Measurements from ENCODE around the gene PUS7L. TPM values are rescaled to one million over a fixed set of nuclear protein-coding genes. Genes with fewer than 3 reads are reported as not detected.

Gene PUS7L
- total and polyA plus RNA-seq, 2 of the 13 experiments (the other 11 are each of a cell fraction or from before 2014, with no cell fraction given), result 6.5 to 37.6 TPM

GRCh38 chr12:43733687-43734086 lies 24.9 kb downstream of the PUS7L start (continued):
- TF ChIP-seq ZEB1 (IDR thresholded peaks at IDR 0.05; ENCODE audit: insufficient replicate concordance, low read depth) (no peak), ZFYVE20 (CRISPR knock-in tag; IDR thresholded peaks at IDR 0.05; ENCODE audit: borderline replicate concordance, low read depth) (no peak), ZNF160 (CRISPR knock-in tag; IDR thresholded peaks at IDR 0.05) (no peak), NBN (conservative IDR thresholded peaks at IDR 0.05) (no peak), TOPORS (CRISPR knock-in tag; IDR thresholded peaks at IDR 0.05) (no peak)

- FAIRE-seq (no peak), DNase-seq (ENCODE audit: low spot score) (no peak), ATAC-seq (no peak)
- Histone ChIP-seq H3K4me3 (replicated peaks in 1 of 3; ENCODE audit: insufficient read depth in 1 of 3, low read depth in 2 of 3, low read length in 3 of 3) (no peak overlapping the region), H3K4me1 (ENCODE audit: insufficient read depth, low read length) (no peaks in the 10 kb centered on the region), H2AFZ (ENCODE audit: low read length) (no peak overlapping the region), H3K36me3 (replicated peaks in 1 of 2; ENCODE audit: control insufficient read depth in 1 of 2, insufficient read depth in 2 of 2, low read length in 2 of 2) (peaks cover 0 to 29% of the 10 kb centered on the region in 2 experiments; a peak in 1 of 5 replicates), H3K9ac (ENCODE audit: insufficient read depth, low read depth, low read length) (no peak overlapping the region), H3K79me2 (ENCODE audit: insufficient read depth, low read length) (no peaks in the 10 kb centered on the region), H3K27ac (ENCODE audit: extremely low read length, insufficient read depth, low read length) (no peak overlapping the region), H3K4me2 (ENCODE audit: low read depth, low read length) (no peak overlapping the region), H3K9me3 (ENCODE audit: low read length) (no peaks in the 10 kb centered on the region), H4K20me1 (ENCODE audit: insufficient read depth, low read length) (no peaks in the 10 kb centered on the region), H3K27me3 (ENCODE audit: control insufficient read depth in 1 of 2, insufficient read depth in 2 of 2, low read length in 2 of 2) (no peaks in the 10 kb centered on the region)
- intact Hi-C loops (cut with micrococcal nuclease; ENCODE audit: unreplicated experiment), result no loop called here
- 94% methylated on average over 4 of the region's 4 CpGs for WGBS (ENCODE audit: low lambda C conversion rate)
- CTCF ChIA-PET (ENCODE audit: low intra/inter-chr PET ratio, low total read pairs), result no interaction called here
- TF ChIP-seq HOXD1 (CRISPR knock-in tag; IDR thresholded peaks at IDR 0.05) (no peak), GFI1 (CRISPR knock-in tag; IDR thresholded peaks at IDR 0.05; ENCODE audit: borderline replicate concordance) (no peak), CBX1 (IDR thresholded peaks at IDR 0.05; ENCODE audit: low read depth) (no peak), JDP2 (CRISPR knock-in tag; IDR thresholded peaks at IDR 0.05; ENCODE audit: borderline replicate concordance) (no peak)
- BruUV-seq (replicated peaks), result no TSS peak
- in situ Hi-C loops (cut with HindIII; ENCODE audit: extremely low pct_ligation_motif_present, low pct_unique_long_range_greater_than_20kb), result no loop called here
- POLR2A ChIA-PET, result no interaction called here
Measured at GRCh38 chr12:43730283-43730682, 28.3 kb downstream of the PUS7L start.

Measured in HepG2 (cell line).